HG02970 (cell line): ENCODE data around the gene BARX2.

Source experiments
- ATAC-seq: cut with Tn5 transposase; IDR thresholded peaks from one replicate; pipeline ENCODE4 v1.9.1; 2021; ENCODE audit warnings: mild to moderate bottlenecking, moderate library complexity, moderate number of reproducible peaks; ENCODE audit not compliant: unreplicated experiment, low FRiP score

Gene BARX2

GRCh38 chr11:129489249-129489648, 113.6 kb downstream of the BARX2 start:
- ATAC-seq = no peak

- ATAC-seq = no peak
Measured at GRCh38 chr11:129490004-129490403, 114.4 kb downstream of the BARX2 start.

- ATAC-seq = no peak
Measured at GRCh38 chr11:129493746-129494145, 118.1 kb downstream of the BARX2 start.
